Neuronal stem cell (in vitro differentiated cells): ENCODE measurements around the gene CRHR2.

Experiments used
- DNase-seq: peaks from one replicate; pipeline ENCODE4 v3.0.0-alpha.2; 2013; ENCODE audit warnings: low spot score
- H2AFZ ChIP-seq: one replicate; pipeline ENCODE4 v1.6.1; 2013; ENCODE audit warnings: mild to moderate bottlenecking, low read length, inconsistent platforms
- H2AK5ac ChIP-seq: 2 replicates; pipeline ENCODE4 v1.6.1; 2013; ENCODE audit warnings: low read depth, mild to moderate bottlenecking, inconsistent platforms, low read length, moderate library complexity, mixed read lengths
- H2BK120ac ChIP-seq: 2 replicates; pipeline ENCODE4 v1.6.1; 2013; ENCODE audit warnings: low read depth, mild to moderate bottlenecking, inconsistent platforms, low read length, moderate library complexity, mixed read lengths
- H2BK12ac ChIP-seq: one replicate; pipeline ENCODE4 v1.6.1; 2013; ENCODE audit warnings: low read length, inconsistent platforms
- H2BK15ac ChIP-seq: 2 replicates; pipeline ENCODE4 v1.6.1; 2013; ENCODE audit warnings: mild to moderate bottlenecking, low read length, inconsistent platforms, mixed read lengths
- H2BK5ac ChIP-seq: one replicate; pipeline ENCODE4 v1.6.1; 2013; ENCODE audit warnings: inconsistent platforms, mild to moderate bottlenecking, low read length, moderate library complexity
- H3K14ac ChIP-seq: one replicate; pipeline ENCODE4 v1.6.1; 2013; ENCODE audit warnings: low read length, inconsistent platforms
- H3K18ac ChIP-seq: 2 replicates; pipeline ENCODE4 v1.6.1; 2013; ENCODE audit warnings: low read length, inconsistent platforms
- H3K23ac ChIP-seq: 2 replicates; pipeline ENCODE4 v1.6.1; 2013; ENCODE audit warnings: low read depth, mild to moderate bottlenecking, mixed read lengths, low read length, inconsistent platforms; ENCODE audit not compliant: poor library complexity
- H3K27ac ChIP-seq: replicated peaks from 3 replicates; pipeline ENCODE4 v1.5.1; 2013; ENCODE audit warnings: low read length, inconsistent platforms
- H3K27me3 ChIP-seq, 3 experiments: 2 replicates each; pipeline ENCODE4 v1.6.1; 2013; ENCODE audit warnings: low read length in 3 of 3, mild to moderate bottlenecking in 2 of 3, inconsistent platforms in 1 of 3, low read depth in 1 of 3, mixed read lengths in 1 of 3, moderate library complexity in 1 of 3; ENCODE audit not compliant: control insufficient read depth in 3 of 3, insufficient read depth in 3 of 3
- H3K36me3 ChIP-seq, 2 donors: replicated peaks in 1 of 2; 2 replicates each; pipeline ENCODE4 v1.6.1; 2013; ENCODE audit warnings: low read length in 2 of 2; ENCODE audit not compliant: control insufficient read depth in 2 of 2, insufficient read depth in 2 of 2
- H3K4ac ChIP-seq: 2 replicates; pipeline ENCODE4 v1.6.1; 2013; ENCODE audit warnings: inconsistent platforms, mild to moderate bottlenecking, low read length, moderate library complexity
- H3K4me1 ChIP-seq, 2 donors: 1 replicate in 1 of 2; 2 replicates in 1 of 2; pipeline ENCODE4 v1.6.1; 2013; ENCODE audit warnings: low read length in 2 of 2, low read depth in 1 of 2; ENCODE audit not compliant: control insufficient read depth in 2 of 2, insufficient read depth in 1 of 2
- H3K4me2 ChIP-seq: one replicate; pipeline ENCODE4 v1.6.1; 2013; ENCODE audit warnings: mild to moderate bottlenecking, low read length, inconsistent platforms; ENCODE audit not compliant: insufficient read depth, poor library complexity, severe bottlenecking
- H3K4me3 ChIP-seq, 2 donors: 2 replicates each; pipeline ENCODE4 v1.5.1; 2013; ENCODE audit warnings: low read length in 2 of 2, mild to moderate bottlenecking in 2 of 2, inconsistent platforms in 1 of 2, moderate library complexity in 1 of 2
- H3K79me1 ChIP-seq: one replicate; pipeline ENCODE4 v1.6.1; 2013; ENCODE audit warnings: low read depth, mild to moderate bottlenecking, inconsistent platforms, low read length, moderate library complexity
- H3K9ac ChIP-seq: one replicate; pipeline ENCODE4 v1.6.1; 2013; ENCODE audit warnings: mild to moderate bottlenecking, low read depth, low read length, inconsistent platforms; ENCODE audit not compliant: poor library complexity
- H3K9me3 ChIP-seq, 2 donors: replicated peaks in 1 of 2; 2 replicates each; pipeline versions ENCODE3 to v1.6.1; 2013; ENCODE audit warnings: low read length in 2 of 2, mild to moderate bottlenecking in 2 of 2, inconsistent platforms in 1 of 2, low read depth in 1 of 2, mixed read lengths in 1 of 2, moderate library complexity in 1 of 2; ENCODE audit not compliant: control insufficient read depth in 2 of 2, insufficient read depth in 1 of 2
- H4K8ac ChIP-seq: one replicate; pipeline ENCODE4 v1.6.1; 2013; ENCODE audit warnings: low read depth, mild to moderate bottlenecking, inconsistent platforms, low read length, moderate library complexity
- H4K91ac ChIP-seq: one replicate; pipeline ENCODE4 v1.6.1; 2013; ENCODE audit warnings: low read length, low read depth, mild to moderate bottlenecking, inconsistent platforms; ENCODE audit not compliant: poor library complexity
- WGBS, 2 donors: extraction: QIAGEN DNeasy Blood & Tissue Kit; methylation state at CpG; one replicate each; pipeline ENCODE4 v1.1.7; 2013; ENCODE audit warnings: missing lambda C conversion rate in 2 of 2, mixed read lengths in 1 of 2; ENCODE audit not compliant: insufficient read length in 2 of 2, insufficient replicate concordance in 1 of 2; ENCODE audit errors: extremely low coverage in 2 of 2; 5-methylcytosine and 5-hydroxymethylcytosine counted together

CRHR2 gene

DNA sequence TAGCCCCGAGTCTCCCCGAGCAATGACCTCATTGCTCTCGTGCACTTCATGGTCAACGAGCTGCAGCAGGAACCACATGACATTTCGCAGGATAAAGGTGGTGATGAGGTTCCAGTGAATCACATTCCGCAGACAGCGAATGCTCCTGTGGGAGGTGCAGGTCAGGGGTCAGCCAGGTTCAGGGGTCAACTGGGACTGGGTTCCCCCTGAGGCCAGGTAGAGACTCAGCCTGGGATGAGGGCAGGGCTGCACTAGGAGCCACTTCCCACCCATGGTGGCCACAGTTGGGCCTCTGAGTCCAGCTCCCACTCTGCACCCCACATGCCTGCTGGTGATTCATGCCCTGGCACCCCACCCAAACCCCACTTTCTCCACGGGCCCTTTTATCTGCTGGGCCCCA, 17.2 kb downstream of the CRHR2 start:
- Histone ChIP-seq H4K8ac (no peak overlapping the region), H4K91ac (no peak overlapping the region), H2AK5ac (no peak overlapping the region), H3K27ac (no peak overlapping the region), H3K9me3 (no peaks in the 10 kb centered on the region), H3K4ac (no peak overlapping the region), H3K4me1 (no peaks in the 10 kb centered on the region), H3K79me1 (no peaks in the 10 kb centered on the region), H3K36me3 (no peaks in the 10 kb centered on the region), H2BK12ac (no peak overlapping the region), H3K14ac (no peak overlapping the region), H3K18ac (no peak overlapping the region), H2BK120ac (no peak overlapping the region), H2BK15ac (no peak overlapping the region), H3K4me3 (no peak overlapping the region), H2BK5ac (no peak overlapping the region), H3K4me2 (no peak overlapping the region), H3K23ac (no peak overlapping the region), H3K27me3 (peaks cover 0 to 25% (median 0%) of the 10 kb centered on the region in 3 experiments), H2AFZ (no peak overlapping the region), H3K9ac (no peak overlapping the region)
- DNase-seq, result no peak
- WGBS, 2 donors, result no CpG with 5 or more reads among the region's 8 CpGs

- Histone ChIP-seq H3K9ac (no peak overlapping the region), H4K91ac (no peak overlapping the region), H3K36me3 (no peaks in the 10 kb centered on the region), H3K79me1 (no peaks in the 10 kb centered on the region), H3K4ac (no peak overlapping the region), H2BK120ac (no peak overlapping the region), H2BK15ac (no peak overlapping the region), H2AFZ (no peak overlapping the region), H4K8ac (no peak overlapping the region), H3K14ac (no peak overlapping the region), H2AK5ac (no peak overlapping the region), H3K4me2 (no peak overlapping the region), H2BK5ac (no peak overlapping the region), H3K9me3 (no peaks in the 10 kb centered on the region), H2BK12ac (no peak overlapping the region), H3K18ac (no peak overlapping the region), H3K27me3 (peaks cover 0 to 19% (median 0%) of the 10 kb centered on the region in 3 experiments), H3K27ac (no peak overlapping the region), H3K4me1 (no peaks in the 10 kb centered on the region), H3K23ac (no peak overlapping the region), H3K4me3 (no peak overlapping the region)
- WGBS, 2 donors, result no CpG with 5 or more reads among the region's 2 CpGs
- no peak for DNase-seq
These were observed 17.9 kb downstream of the CRHR2 start for GRCh38 chr7:30664184-30664885.

DNA sequence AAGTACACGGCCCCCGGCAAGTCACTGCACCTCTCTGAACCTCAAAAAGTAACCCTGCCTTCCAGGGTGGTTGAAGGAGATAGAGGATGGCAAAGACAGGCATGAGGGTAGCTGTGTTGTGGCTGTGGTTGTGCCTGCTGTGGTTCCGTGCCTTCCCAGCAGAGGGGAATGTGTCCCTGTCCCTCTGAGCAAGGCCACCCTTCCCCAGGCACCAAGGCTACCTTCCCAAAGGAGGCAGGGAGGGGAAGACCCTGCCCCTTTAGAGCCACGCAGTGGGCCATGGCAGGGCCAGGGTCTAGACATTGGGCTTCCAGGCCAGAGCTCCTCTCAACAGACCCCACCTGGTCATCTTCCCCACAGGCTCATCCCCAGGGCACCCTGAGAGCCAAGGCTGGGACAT, 18.8 kb downstream of the CRHR2 start:
- H2BK120ac ChIP-seq, result no peak overlapping the region
- no peak for DNase-seq
- H4K91ac ChIP-seq, result no peak overlapping the region
- H3K36me3 ChIP-seq, result no peaks in the 10 kb centered on the region
- H2BK5ac ChIP-seq, result no peak overlapping the region
- H3K9ac ChIP-seq, result no peak overlapping the region
- no peak overlapping the region for H3K23ac ChIP-seq
- H2AFZ ChIP-seq, result no peak overlapping the region
- H3K4me1 ChIP-seq, result no peaks in the 10 kb centered on the region
- no peak overlapping the region for H2AK5ac ChIP-seq
- WGBS, 2 donors, result no CpG with 5 or more reads among the region's 4 CpGs
- H3K4me3 ChIP-seq, result peak overlapping the region in 1 of 2 donors; percentile 28
- no peaks in the 10 kb centered on the region for H3K79me1 ChIP-seq
- H3K4me2 ChIP-seq, result no peak overlapping the region
- no peak overlapping the region for H3K4ac ChIP-seq
- H3K27ac ChIP-seq, result no peak overlapping the region
- no peaks in the 10 kb centered on the region for H3K9me3 ChIP-seq
- peaks cover 0 to 15% (median 0%) of the 10 kb centered on the region in 3 experiments for H3K27me3 ChIP-seq
- no peak overlapping the region for H2BK12ac ChIP-seq
- no peak overlapping the region for H3K18ac ChIP-seq
- no peak overlapping the region for H2BK15ac ChIP-seq
- no peak overlapping the region for H3K14ac ChIP-seq
- H4K8ac ChIP-seq, result no peak overlapping the region

DNA sequence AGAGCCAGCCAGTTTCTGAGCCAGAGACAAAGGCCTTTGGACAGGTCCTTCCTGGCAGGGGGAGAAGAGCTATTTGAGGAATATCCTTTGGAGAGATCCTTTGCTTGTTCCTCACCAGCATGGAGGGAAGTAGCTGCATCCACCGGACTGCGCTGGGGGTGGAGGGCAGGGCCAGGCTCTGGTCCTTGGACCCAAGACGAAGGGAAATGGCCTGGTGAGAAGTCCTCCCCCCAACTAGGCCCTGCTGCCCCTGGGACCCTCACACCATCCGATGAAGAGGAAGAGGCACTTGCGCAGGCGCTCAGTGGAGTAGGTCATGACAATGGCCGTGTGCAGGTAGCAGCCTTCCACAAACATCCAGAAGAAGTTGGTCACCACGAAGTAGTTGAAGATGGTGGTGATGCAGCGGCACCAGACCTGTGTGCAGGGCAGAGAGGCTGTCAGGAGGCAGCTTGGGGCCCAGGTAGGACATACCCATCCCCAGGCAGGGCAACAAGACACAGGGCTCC, 19.8 kb downstream of the CRHR2 start:
- no peak overlapping the region for H3K4me3 ChIP-seq
- no peak overlapping the region for H2BK120ac ChIP-seq
- H3K79me1 ChIP-seq, result no peaks in the 10 kb centered on the region
- H2BK15ac ChIP-seq, result no peak overlapping the region
- H3K4ac ChIP-seq, result no peak overlapping the region
- H4K8ac ChIP-seq, result no peak overlapping the region
- peak overlapping the region; percentile 50 for H3K14ac ChIP-seq
- no peaks in the 10 kb centered on the region for H3K4me1 ChIP-seq
- no peak overlapping the region for H3K4me2 ChIP-seq
- no peak for DNase-seq
- no CpG with 5 or more reads among the region's 9 CpGs for WGBS, 2 donors
- H3K27me3 ChIP-seq, result peaks cover 0 to 15% (median 0%) of the 10 kb centered on the region in 3 experiments
- no peak overlapping the region for H3K18ac ChIP-seq
- no peak overlapping the region for H2AFZ ChIP-seq
- no peaks in the 10 kb centered on the region for H3K9me3 ChIP-seq
- H2AK5ac ChIP-seq, result no peak overlapping the region
- H3K27ac ChIP-seq, result no peak overlapping the region
- no peak overlapping the region for H3K9ac ChIP-seq
- no peak overlapping the region for H4K91ac ChIP-seq
- H2BK12ac ChIP-seq, result no peak overlapping the region
- no peak overlapping the region for H3K23ac ChIP-seq
- H2BK5ac ChIP-seq, result peak overlapping the region; percentile 33
- H3K36me3 ChIP-seq, result no peaks in the 10 kb centered on the region
